ACHN (cell line): ENCODE data around the gene FBH1.
"Not testable (repeated sequence)": the region's sequence is repeated elsewhere in the genome, so short reads cannot be mapped to it uniquely, and the experiment has no call there.

Experiments used
- DNase-seq: peaks from one replicate; pipeline ENCODE4 v3.0.0-alpha.2; 2015
- in situ Hi-C: cut with HindIII; loops from 2 replicates; pipeline ENCODE4 v1.10.0; 2017; ENCODE audit warnings: low sequenced_read_pairs, low pct_ligation_motif_present, low pct_unique_long_range_greater_than_20kb

Gene FBH1

GRCh38 chr10:5889624-5890451 lies at the start of gene FBH1, which contains the start of gene ANKRD16:
Gene FBH1, plus strand, starts transcription at chr10:5890243. Its CDS starts 103 bp downstream, at chr10:5890346.
Gene ANKRD16, minus strand, starts transcription at chr10:5889893. Its CDS starts 539 bp downstream, at chr10:5889354.
- in situ Hi-C loops: no loop called here

GRCh38 chr10:5840314-5841307 lies 49.4 kb upstream of the FBH1 start:
- no peak for DNase-seq
- in situ Hi-C loops: no loop called here

More at GRCh38 chr10:5889624-5890451, at the start of gene FBH1, which contains the start of gene ANKRD16:
- DNase-seq: peak; percentile 96

GRCh38 chr10:5841965-5842364 lies 48.1 kb upstream of the FBH1 start:
- no peak for DNase-seq
- in situ Hi-C loops: no loop called here

GRCh38 chr10:5843686-5844344 lies 46.2 kb upstream of the FBH1 start:
- in situ Hi-C loops: no loop called here

GRCh38 chr10:5844345-5845055 lies 45.5 kb upstream of the FBH1 start:
- no peak for DNase-seq
- in situ Hi-C loops: no loop called here

More at GRCh38 chr10:5843686-5844344, 46.2 kb upstream of the FBH1 start:
- no peak for DNase-seq

GRCh38 chr10:5846667-5847066 lies 43.4 kb upstream of the FBH1 start:
- DNase-seq, in situ Hi-C loops: not testable (repeated sequence)

- no peak for DNase-seq
- in situ Hi-C loops: no loop called here
These were observed 35.9 kb upstream of the FBH1 start for GRCh38 chr10:5854131-5854475.

- in situ Hi-C loops: no loop called here
These were observed 33.9 kb upstream of the FBH1 start for GRCh38 chr10:5855979-5856700.

GRCh38 chr10:5856701-5857004 lies 33.4 kb upstream of the FBH1 start:
- DNase-seq: no peak
- in situ Hi-C loops: no loop called here

More at GRCh38 chr10:5855979-5856700, 33.9 kb upstream of the FBH1 start:
- no peak for DNase-seq

GRCh38 chr10:5858811-5859210 lies 31.2 kb upstream of the FBH1 start:
- in situ Hi-C loops: no loop called here
- no peak for DNase-seq

- in situ Hi-C loops: no loop called here
- DNase-seq: no peak
These were observed 30.0 kb upstream of the FBH1 start for GRCh38 chr10:5860066-5860465.

- DNase-seq: no peak
- in situ Hi-C loops: no loop called here
These were observed 27.6 kb upstream of the FBH1 start for GRCh38 chr10:5862360-5862961.

- in situ Hi-C loops, DNase-seq: not testable (repeated sequence)
These were observed 26.9 kb upstream of the FBH1 start for GRCh38 chr10:5862981-5863685.

- in situ Hi-C loops, DNase-seq: not testable (repeated sequence)
These were observed 23.5 kb upstream of the FBH1 start for GRCh38 chr10:5866451-5867081.

GRCh38 chr10:5867091-5867615 lies 22.9 kb upstream of the FBH1 start:
- DNase-seq, in situ Hi-C loops: not testable (repeated sequence)

- in situ Hi-C loops, DNase-seq: not testable (repeated sequence)
These were observed 21.7 kb upstream of the FBH1 start for GRCh38 chr10:5868383-5868782.
